Measurements from ENCODE around the gene VAX1.

The VAX1 gene

GRCh38 chr10:117163061-117163953 is 25.2 kb upstream of the VAX1 start:
- H3K4me3 ChIP-seq (ENCODE audit: low read depth, low read length): no peak overlapping the region
- no peak for DNase-seq (ENCODE audit: low read depth)
- no peak for TF ChIP-seq CTCF (IDR thresholded peaks at IDR 0.05; ENCODE audit: insufficient read depth, low read depth, low read length, missing control alignments)

- DNase-seq (ENCODE audit: low read depth): no peak
- no peak overlapping the region for H3K4me3 ChIP-seq (ENCODE audit: low read depth, low read length)
- TF ChIP-seq CTCF (IDR thresholded peaks at IDR 0.05; ENCODE audit: insufficient read depth, low read depth, low read length, missing control alignments): no peak
Observed at GRCh38 chr10:117162093-117163060, 24.3 kb upstream of the VAX1 start.

GRCh38 chr10:117161386-117162033 is 23.4 kb upstream of the VAX1 start:
- no peak for DNase-seq (ENCODE audit: low read depth)
- no peak for TF ChIP-seq CTCF (IDR thresholded peaks at IDR 0.05; ENCODE audit: insufficient read depth, low read depth, low read length, missing control alignments)
- H3K4me3 ChIP-seq (ENCODE audit: low read depth, low read length): no peak overlapping the region

GRCh38 chr10:117160567-117160966 is 22.5 kb upstream of the VAX1 start:
- no peak for DNase-seq (ENCODE audit: low read depth)
- no peak overlapping the region for H3K4me3 ChIP-seq (ENCODE audit: low read depth, low read length)
- no peak for TF ChIP-seq CTCF (IDR thresholded peaks at IDR 0.05; ENCODE audit: insufficient read depth, low read depth, low read length, missing control alignments)

- TF ChIP-seq CTCF (IDR thresholded peaks at IDR 0.05; ENCODE audit: insufficient read depth, low read depth, low read length, missing control alignments): no peak
- no peak for DNase-seq (ENCODE audit: low read depth)
- H3K4me3 ChIP-seq (ENCODE audit: low read depth, low read length): no peak overlapping the region
Observed at GRCh38 chr10:117159390-117159789, 21.3 kb upstream of the VAX1 start.

GRCh38 chr10:117158297-117158696 is 20.2 kb upstream of the VAX1 start:
- TF ChIP-seq CTCF (IDR thresholded peaks at IDR 0.05; ENCODE audit: insufficient read depth, low read depth, low read length, missing control alignments): no peak
- no peak for DNase-seq (ENCODE audit: low read depth)
- no peak overlapping the region for H3K4me3 ChIP-seq (ENCODE audit: low read depth, low read length)

Data from GM12865 (cell line).